IPS DF 4.7 (cell line): Measurements from ENCODE around the gene FAM184B.

Source experiments
- DNase-seq: peaks from one replicate; pipeline ENCODE4 v3.0.0-alpha.2; 2013; ENCODE audit warnings: low spot score; ENCODE audit errors: extremely low read depth

The FAM184B gene

DNA sequence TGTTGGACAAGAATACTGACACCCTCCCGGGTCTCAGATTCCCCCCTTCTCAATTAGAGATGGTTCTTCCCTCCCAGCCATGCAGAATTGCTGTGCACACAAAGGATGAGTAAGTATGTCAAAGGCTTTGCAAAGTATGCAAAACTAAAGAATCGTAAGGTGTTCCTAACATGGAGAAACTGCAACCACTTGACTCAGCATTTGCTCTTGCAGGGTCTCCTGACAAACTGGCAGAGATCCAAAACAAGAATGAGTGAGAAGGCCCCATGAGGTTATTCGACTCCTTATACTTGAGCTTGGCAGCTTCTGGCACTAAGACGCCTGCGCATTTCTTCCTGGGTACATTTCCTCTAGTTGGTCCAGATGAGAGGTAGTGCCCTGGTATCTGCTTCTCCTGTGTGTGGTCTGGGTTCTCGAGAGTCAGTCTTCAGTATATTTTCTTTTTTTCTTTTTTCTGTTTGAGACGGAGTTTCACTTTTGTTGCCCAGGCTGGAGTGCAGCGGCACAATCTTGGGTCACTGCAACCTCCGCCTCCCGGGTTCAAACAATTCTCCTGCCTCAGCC, 8.2 kb downstream of the FAM184B start:
- DNase-seq, result no peak

DNA sequence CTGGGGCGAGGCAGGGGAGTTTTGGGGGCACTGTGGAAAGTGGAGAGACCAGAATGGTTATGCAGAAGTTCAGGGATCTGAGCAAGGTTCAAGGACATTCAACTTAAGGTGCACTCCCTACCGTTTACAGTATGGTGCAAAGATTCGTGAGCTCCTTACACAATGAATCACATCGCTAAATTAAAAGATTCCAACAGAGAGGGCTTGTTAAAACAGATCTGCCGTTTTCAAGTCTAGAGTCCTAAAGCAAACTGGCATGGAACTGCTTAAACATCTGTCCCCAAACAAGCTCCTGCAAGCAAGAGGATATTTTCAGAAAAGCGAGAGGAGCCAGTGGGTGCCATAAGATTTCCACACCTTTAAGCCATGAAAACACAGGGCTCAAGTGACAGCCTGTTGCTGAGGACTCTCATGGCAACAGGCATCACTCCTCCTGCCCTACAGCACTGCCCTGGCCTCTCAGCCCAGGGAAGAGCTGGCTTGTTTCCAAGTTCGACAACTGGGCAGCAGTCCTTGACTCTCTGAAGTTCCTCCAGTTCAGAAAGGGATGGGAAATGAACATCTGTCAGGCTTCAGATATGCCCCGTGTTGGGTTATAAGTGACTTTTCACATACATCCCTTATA, 10.0 kb downstream of the FAM184B start:
- no peak for DNase-seq

DNA sequence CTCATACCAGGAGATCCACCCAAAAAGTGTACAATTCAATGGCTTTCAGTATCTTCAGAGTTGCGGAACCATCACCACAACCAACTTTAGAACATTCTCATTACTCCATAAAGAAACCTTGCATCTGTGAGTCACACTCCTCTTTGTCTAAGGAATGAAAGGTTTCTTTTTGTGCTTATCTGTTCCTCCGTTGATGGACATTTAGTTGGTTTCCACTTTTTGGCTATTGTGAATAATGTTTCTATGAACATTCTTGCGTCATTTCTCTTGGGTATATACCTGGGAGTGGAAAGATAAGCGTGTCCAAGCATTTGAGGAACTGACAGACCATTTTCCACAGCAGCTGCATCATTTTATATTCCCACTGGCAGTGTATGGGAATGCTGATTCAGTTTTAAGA, 10.6 kb downstream of the FAM184B start:
- no peak for DNase-seq

DNA sequence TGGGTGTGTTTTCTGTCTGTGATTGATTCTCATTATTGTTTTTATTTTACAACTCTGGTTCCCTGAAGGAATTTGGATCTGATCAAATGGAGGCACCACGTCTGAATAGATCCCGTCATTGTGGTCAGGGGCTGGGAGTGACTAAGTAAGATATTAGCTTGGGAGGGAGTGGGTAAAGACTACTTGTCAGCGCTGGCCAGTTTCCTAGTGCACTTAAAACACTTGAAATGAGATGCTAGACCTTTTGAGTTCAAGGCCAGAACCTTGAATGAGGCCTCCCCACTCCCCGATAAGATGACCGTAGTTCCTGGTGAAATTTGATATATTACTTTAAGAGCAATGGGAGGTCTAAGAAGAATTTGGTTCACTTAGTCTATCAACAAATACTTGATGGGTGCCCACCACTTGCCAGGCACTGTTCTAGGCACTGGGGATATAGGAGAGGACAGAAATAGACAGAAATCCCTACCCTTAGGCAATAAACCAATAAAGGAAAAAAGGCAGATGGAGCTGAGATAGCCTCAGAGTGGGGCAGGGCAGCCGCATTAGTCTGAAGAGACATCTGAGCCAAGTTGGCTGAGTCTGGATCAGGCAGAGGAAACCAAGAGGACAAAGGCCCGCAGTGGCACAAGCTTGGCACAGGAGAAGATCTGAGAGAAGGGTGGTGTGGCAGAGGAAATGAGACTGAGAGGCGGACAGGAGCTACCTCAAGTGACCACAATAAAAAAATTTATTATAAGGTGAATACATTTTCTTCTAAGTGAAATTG, 11.8 kb downstream of the FAM184B start:
- DNase-seq, result no peak

DNA sequence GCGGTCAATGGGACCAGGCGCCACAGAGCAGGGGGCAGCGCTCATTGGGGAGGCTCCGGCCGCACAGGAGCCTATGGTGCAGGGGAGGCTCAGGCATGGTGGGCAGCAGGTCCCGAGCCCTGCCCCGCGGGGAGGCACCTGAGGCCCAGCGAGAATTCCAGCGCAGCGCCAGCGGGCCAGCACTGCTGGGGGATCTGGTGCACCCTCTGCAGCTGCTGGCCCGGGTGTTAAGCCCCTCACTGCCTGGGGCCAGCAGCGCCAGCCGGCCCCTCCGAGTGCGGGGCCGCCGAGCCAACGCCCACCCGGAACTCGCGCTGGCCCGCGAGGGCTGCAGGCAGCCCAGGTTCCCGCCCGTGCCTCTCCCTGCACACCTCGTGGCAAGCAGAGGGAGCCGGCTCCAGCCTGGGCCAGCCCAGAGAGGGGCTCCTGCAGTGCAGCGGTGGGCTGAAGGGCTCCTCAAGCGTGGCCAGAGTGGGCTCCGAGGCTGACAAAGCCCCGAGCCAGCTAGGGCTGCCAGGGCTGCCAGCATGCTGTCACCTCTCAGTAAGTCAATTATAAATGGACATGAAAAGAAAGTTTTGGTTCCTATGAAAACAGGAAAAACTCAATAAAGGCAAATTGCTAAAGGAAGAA, 14.5 kb downstream of the FAM184B start:
- DNase-seq, result no peak

DNA sequence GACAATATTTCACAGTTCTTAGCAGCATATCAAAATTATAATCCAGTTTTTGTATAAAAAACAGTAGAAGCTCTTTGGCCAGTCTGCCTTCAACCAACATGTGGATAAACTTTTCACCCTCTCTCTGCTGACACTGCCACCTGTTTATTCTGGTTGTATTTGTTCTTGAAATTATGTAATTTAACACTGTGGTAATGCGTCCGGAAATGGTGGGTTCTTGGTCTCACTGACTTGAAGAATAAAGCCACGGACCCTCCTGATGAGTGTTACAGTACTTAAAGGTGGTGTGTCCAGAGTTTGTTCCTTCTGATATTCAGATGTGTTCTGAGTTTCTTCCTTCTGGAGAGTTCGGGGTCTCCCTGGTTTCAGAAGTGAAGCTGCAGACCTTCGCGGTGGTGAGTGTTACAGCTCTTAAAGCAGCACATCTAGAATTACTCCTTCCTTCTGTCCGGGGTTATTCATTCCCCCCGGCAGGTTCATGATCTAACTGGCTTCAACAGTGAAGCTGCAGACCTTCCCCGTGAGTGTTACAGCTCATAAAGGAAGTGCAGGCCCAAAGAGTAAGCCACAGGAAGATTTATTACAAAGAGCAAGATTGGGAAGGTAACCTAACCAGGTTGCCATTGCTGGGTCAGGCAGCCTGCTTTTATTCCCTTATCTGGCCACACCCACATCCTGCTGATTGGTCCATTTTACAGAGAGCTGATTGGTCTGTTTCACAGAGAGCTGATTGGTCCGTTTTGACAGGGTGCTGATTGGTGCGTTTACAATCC, 15.7 kb downstream of the FAM184B start:
- DNase-seq, result no peak

DNA sequence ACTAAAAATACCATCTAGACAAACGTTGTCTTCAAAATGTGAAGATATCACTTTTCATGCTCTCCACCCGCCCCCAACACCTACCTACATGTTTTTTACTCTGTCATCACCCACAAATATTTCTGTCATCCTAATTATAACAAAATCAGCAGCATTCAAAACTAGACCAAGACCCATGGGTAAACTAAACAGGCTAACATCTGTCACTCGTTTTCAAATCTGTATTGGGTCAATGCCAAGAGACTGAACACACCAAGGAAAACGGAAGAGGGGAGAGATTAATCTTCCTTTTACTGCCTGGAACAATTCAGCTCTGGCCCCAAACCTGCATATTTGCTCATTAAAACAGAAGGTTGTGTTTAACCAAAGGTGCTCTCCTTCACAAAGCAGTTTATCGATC, 17.5 kb downstream of the FAM184B start:
- DNase-seq, result no peak

DNA sequence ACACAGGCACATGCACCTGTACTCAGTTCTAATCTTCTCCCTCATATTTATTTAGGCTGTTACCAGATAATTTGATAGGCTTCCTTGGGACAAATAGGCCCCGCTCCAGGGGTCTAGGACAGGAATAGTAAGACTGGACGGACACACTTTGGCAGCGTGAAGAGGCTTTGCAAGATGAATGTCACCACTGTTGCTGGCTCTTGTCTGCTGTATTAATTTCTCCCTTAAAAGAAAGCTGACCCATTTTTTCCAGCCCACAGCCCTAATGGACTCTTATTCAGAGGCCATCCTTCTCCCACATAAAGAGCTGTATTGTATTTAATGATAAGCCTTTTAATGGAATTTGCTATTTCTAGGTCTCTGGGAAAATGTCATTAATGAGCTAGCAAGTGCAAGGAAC, 18.0 kb downstream of the FAM184B start:
- no peak for DNase-seq

DNA sequence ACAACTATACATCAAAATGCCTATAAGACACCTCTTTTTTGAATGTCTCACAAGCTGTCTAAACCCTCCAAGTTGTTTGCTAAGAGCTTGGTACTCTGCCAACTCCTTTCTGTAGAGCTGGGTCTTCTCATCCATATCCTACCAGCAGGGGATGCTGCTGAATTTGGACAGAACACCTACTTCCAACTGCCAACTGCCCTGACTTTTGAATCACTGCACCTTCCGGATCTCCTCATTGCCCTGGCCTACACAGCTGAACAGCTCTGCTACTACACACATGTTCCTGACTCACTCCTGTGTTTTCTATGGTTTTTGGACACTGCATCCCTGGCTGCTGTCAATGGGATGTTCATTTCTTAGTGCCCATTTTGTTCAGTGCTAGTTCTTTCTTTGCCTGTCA, 18.7 kb downstream of the FAM184B start:
- DNase-seq, result no peak

DNA sequence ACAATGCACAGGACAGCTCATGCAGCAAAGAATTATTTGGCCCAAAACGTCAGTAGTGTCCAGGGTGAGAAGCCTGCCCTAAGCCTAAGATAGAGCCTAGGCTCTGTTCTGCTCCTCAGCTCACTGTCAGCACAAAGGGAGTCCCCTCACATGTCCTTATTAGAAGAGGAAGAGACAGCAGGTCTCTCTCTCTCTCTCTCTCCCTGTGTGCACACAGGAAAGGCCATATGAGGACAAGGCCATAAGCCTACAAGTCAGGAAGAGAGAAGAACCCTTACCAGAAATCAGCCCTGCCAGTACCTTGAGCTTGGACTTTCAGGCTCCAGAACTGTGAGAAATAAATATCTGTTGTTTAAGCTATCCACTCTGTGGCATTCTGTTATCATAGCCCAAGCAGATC, 20.4 kb downstream of the FAM184B start:
- DNase-seq, result no peak

DNA sequence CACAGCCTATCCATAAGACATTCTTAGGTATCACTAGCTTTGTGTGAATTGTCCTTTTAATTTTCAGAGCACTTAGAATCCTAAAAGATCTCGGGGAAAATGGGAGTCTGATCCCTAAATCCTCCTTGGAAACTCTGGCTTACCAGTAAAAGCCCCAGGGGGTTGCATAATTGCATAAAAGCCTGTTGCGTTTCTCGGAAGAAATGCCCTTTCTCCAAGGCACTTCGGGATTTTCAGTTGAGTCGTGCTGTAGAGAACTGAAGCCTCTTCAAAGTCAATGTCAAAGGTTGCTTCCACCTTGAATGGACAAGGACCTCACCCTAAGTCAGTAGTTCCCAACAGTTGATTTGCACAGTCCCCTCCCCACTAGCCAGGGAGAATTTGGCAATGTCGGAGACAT, 20.8 kb downstream of the FAM184B start:
- no peak for DNase-seq

DNA sequence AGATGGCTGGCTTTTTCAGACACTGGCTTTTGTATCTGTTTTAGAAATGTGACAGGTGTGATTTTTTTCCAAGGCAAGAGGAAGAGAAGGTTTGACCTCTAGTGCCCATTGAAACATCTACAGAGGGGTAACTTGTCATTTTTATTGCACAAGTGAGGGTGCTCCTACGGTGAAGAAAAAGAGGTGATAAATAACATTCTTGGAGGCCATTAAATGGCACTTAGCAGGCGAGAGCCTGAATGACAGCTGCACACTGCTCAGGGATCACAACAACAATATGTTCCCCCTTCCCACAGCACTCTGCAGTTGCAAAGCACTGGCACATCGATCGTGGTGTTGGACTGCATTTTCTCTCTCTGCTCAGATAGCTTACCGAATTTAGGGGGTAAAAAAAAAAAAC, 22.9 kb downstream of the FAM184B start:
- DNase-seq, result no peak

DNA sequence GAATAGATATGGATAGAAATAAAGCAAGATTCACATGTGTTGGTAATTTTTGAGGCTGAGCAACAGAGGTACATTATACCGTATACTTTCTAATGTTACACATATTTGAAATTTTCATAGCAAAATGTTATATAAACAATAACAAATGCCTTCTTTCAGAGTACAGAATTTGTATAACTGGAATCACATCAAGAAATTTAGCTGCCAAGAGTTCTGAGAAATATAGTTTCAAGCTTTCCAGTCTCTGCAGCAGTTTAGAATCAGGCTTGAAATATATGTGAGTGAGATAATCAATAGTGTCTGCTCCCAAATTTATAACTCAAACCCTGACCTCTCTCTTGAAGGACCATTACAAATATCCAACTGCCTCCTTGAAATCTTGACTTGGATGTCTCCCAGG, 23.8 kb downstream of the FAM184B start:
- no peak for DNase-seq

DNA sequence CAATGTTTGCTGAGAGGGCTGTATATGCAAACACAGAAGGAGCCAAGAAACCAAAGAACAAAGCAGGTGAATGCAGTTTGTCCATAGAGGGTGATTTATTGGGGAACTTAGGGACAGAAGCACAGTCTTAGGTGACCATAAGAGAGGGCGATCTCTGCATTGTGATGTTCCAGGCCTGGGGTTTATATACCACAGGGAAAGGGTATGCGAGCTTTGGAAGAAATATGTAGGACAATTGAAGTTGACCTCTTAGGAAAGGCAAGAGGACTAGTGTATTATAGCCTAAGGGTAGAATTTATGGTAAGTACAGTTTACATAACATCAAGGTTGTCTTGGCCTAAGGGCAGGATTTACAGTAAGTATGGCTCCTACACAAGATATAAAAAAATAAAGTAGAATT, 27.8 kb downstream of the FAM184B start:
- no peak for DNase-seq

DNA sequence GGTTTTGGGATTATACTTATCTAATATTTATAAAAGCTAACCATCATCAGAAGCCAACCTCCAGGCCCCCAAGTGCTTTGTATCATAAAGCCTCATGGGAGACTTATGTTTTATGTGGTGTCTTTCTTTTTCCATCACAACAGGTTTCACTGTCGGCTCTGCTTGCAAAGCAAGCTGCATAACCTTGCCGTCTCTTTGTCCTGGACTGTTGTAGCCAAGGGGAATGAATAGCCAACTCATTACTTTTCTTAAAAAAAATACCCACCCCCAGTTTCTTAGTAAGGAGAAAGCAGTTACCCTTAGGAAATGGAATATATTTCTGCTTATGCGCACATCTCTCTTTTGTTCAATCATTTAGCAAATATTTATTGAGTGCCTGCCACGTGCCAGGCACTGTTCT, 40.7 kb downstream of the FAM184B start:
- DNase-seq, result no peak

DNA sequence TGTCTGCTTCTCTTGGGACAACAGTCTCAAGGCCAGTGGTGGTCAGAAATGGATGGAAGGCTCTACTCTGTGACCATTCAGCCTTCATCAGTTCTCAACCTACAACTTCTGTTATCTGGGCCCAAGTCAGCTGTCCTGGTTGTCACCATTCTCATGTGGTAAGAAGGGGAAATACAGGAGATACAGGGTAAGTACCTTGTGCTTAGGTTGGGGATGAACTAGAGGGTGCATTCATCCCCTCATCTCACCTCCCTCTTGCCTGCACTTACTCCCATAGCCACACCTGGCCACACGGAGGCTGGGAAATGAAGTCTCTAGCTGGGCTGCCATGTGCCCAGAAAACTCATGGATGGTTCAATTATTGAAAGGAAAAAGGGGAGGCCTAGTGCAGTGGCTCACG, 44.9 kb downstream of the FAM184B start:
- no peak for DNase-seq

DNA sequence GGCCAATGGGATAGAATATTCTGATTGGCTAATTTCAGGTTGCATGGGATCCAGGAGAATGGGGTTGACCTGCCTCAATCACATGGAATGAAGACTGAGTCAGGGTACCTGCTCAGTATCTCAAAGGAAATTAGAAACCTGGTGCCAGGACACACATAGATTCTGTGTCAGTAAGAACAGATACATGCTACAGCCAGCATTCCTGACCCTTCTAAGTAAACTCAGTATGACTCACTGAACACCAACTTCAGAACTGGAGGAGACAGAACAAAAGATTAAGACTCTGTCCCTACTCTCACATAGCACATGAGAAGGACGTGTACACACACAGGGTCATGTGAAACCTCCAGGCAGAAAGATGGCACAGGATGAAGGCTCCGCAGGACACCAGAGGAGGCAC, 54.5 kb downstream of the FAM184B start:
- DNase-seq, result no peak

DNA sequence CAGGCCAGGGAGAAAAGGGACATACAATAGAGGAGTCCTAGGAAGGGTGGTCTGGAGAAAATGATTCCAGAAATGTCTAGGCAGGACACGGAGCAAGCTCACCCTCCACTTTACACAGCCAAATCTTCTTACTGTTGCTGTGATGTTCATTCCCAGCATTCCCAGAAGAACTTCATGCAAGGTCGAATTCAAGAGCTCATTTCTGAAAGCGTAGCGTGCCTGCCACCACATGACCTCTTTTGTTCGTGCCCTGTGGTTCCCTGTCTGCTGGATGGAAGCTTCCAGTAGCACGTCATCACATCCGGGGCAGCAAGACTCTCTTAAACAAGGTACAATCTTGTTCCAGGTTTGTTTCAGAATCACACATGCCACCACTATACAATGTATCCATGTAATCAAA, 57.8 kb downstream of the FAM184B start:
- DNase-seq, result no peak

DNA sequence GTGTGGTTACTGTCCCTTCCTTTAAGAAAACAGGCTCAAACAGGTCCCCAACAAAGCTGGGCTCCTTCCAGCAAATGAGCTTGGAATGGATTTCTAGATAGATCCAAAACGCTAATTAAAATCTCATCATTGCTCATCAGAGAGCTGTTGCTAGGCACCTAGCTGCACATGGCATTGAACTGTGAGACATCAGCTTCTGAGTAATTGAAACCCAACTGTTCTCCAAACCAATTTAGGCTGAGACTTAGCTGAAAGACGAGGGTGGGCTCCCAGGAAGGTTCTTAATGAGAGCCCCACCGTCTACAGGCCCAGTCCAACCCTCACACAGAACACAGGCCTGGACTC, 59.1 kb downstream of the FAM184B start:
- no peak for DNase-seq

DNA sequence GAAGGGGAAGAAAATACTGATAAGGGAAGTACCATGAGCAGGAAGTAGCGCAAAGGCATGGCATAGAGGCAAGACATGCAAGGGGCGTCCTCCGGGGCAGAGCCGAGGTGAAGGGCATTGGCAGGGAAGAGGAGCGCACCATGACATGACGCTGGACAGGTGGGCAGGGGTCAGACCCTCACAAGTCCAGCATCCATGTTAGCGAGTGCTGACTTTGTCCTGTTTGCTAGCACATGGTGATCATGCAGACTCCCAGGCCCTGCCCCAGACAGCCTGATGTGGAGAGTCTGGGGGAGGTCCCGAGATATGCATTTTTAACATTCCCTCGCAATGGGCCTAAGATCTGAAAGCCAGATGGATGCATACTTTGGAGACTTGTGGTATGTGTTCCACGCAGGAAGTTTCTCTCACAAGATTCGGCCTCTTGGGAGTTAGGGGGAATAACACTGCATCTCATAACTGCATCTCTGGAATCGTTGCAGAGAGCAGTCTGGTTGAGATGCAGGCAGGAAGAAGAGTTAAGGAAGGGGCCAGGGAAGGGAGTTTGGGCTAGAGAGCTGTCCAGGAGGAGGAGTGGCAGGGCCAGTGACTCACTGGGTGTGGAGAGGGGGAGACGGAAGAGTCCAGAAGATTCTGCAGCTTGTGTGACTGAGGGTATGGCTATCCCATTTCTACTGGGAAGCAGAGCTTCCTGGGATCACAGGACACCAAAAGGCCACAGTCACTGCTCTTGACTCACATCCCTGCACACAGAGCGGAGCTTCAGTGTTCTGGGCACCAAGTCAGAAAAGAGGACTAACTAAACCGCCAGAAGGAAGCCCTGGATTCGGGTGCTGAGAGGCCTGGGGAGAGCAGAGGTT, 59.7 kb downstream of the FAM184B start:
- no peak for DNase-seq

DNA sequence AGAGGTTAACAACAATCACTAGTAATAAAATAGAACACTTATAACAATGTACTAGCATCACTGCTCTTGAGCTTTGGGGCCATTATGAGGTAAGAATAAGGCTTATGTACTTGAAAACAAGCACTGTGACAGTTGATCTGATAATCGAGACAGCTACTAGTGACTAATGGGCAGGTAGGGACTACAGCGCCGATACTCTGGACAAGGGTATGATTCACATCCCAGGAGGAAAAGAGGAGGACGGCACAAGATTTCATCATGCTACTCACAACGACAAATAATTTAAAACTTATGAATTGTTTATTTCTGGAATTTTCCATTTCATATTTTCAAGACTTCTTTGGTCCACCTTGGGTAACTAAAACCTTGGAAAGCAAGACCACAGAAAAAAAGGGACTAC, 62.3 kb downstream of the FAM184B start:
- DNase-seq, result no peak
